IMR-90 (cell line): Measurements from ENCODE around the gene C1GALT1. TPM values are rescaled to one million over a fixed set of nuclear protein-coding genes. Genes with fewer than 3 reads are reported as not detected.

Experiments
- ATAC-seq: fragments of 200-7000 bp; cut with Tn5 transposase; 2 replicates; pipeline ENCODE4 v1.9.1; 2020; ENCODE audit warnings: low read depth, mild to moderate bottlenecking, moderate library complexity
- BruUV-seq: library from RNA; stranded (reverse); fragments of 400-500 nt; replicated peaks from 2 replicates; lab custom pipeline; 2021; lab: Mats Ljungman, UMichigan
- CTCF ChIA-PET: fragments of 300-600 bp; formaldehyde crosslinking; extraction: SDS; loops from one replicate; lab custom pipeline; 2021; ENCODE audit warnings: antibody characterized with exemption; lab: Yijun Ruan, JAX
- POLR2A ChIA-PET: fragments of 300-600 bp; sonication (Branson Sonifier 250); formaldehyde crosslinking; loops from one replicate; lab custom pipeline; 2022; ENCODE audit warnings: antibody characterized with exemption; ENCODE audit not compliant: unreplicated experiment; lab: Charles Lee
- DNase-seq: peaks from one replicate; pipeline ENCODE4 v3.0.0; 2013
- H2AFZ ChIP-seq: replicated peaks from 2 replicates; pipeline ENCODE3; 2013; ENCODE audit warnings: low read length, mild to moderate bottlenecking; ENCODE audit not compliant: poor library complexity
- H2AK5ac ChIP-seq: 2 replicates; pipeline ENCODE4 v1.6.1; 2013; ENCODE audit warnings: low read depth, low read length, inconsistent platforms
- H2AK9ac ChIP-seq: replicated peaks from 2 replicates; pipeline ENCODE3; 2013; ENCODE audit warnings: mild to moderate bottlenecking, low read depth, low read length, moderate library complexity; ENCODE audit not compliant: poor library complexity
- H2BK120ac ChIP-seq: 2 replicates; pipeline ENCODE4 v1.6.1; 2013; ENCODE audit warnings: low read depth, low read length, inconsistent platforms
- H2BK15ac ChIP-seq: 3 replicates; pipeline ENCODE4 v1.6.1; 2013; ENCODE audit warnings: low read depth, low read length, inconsistent platforms
- H2BK20ac ChIP-seq: 2 replicates; pipeline ENCODE4 v1.6.1; 2013; ENCODE audit warnings: low read depth, mild to moderate bottlenecking, inconsistent platforms, low read length, moderate library complexity
- H2BK5ac ChIP-seq: 2 replicates; pipeline ENCODE4 v1.6.1; 2013; ENCODE audit warnings: mild to moderate bottlenecking, low read depth, low read length, inconsistent platforms; ENCODE audit not compliant: poor library complexity, severe bottlenecking
- H3K14ac ChIP-seq: replicated peaks from 2 replicates; pipeline ENCODE4 v1.6.1; 2013; ENCODE audit warnings: low read depth, low read length, inconsistent platforms
- H3K18ac ChIP-seq: 2 replicates; pipeline ENCODE4 v1.6.1; 2013; ENCODE audit warnings: low read depth, low read length, control low read depth
- H3K23ac ChIP-seq: 2 replicates; pipeline ENCODE4 v1.6.1; 2013; ENCODE audit warnings: low read depth, low read length, inconsistent platforms
- H3K27ac ChIP-seq: 2 replicates; pipeline ENCODE4 v1.5.1; 2013; ENCODE audit warnings: mild to moderate bottlenecking, control low read depth, low read length; ENCODE audit not compliant: insufficient read depth
- H3K27me3 ChIP-seq: 2 replicates; pipeline ENCODE4 v1.6.1; 2013; ENCODE audit warnings: low read length; ENCODE audit not compliant: control insufficient read depth, insufficient read depth
- H3K36me3 ChIP-seq: 2 replicates; pipeline ENCODE4 v1.6.1; 2013; ENCODE audit warnings: low read length, mixed read lengths; ENCODE audit not compliant: control insufficient read depth, insufficient read depth
- H3K4ac ChIP-seq: 2 replicates; pipeline ENCODE4 v1.6.1; 2013; ENCODE audit warnings: low read depth, low read length, inconsistent platforms
- H3K4me1 ChIP-seq: 2 replicates; pipeline ENCODE4 v1.6.1; 2013; ENCODE audit warnings: low read length, mixed read lengths; ENCODE audit not compliant: control insufficient read depth, insufficient read depth
- H3K4me2 ChIP-seq: 2 replicates; pipeline ENCODE4 v1.6.1; 2013; ENCODE audit warnings: low read depth, mild to moderate bottlenecking, control low read depth, low read length, moderate library complexity
- H3K4me3 ChIP-seq: 2 replicates; pipeline ENCODE4 v1.5.1; 2013; ENCODE audit warnings: low read depth, mild to moderate bottlenecking, control low read depth, low read length, moderate library complexity; ENCODE audit not compliant: insufficient read depth
- H3K56ac ChIP-seq: 2 replicates; pipeline ENCODE4 v1.6.1; 2013; ENCODE audit warnings: low read length, inconsistent platforms; ENCODE audit not compliant: insufficient read depth; ENCODE audit errors: extremely low read depth
- H3K79me1 ChIP-seq, 2 experiments: 2 replicates each; pipeline ENCODE4 v1.6.1; 2013; ENCODE audit warnings: low read length in 2 of 2, inconsistent platforms in 1 of 2, low read depth in 1 of 2
- H3K9ac ChIP-seq: 2 replicates; pipeline ENCODE4 v1.6.1; 2013; ENCODE audit warnings: low read depth, low read length, control low read depth
- H3K9me1 ChIP-seq: 2 replicates; pipeline ENCODE4 v1.6.1; 2013; ENCODE audit warnings: low read length, inconsistent platforms; ENCODE audit not compliant: insufficient read depth
- H3K9me3 ChIP-seq: 2 replicates; pipeline ENCODE4 v1.6.1; 2013; ENCODE audit warnings: low read length; ENCODE audit not compliant: control insufficient read depth, insufficient read depth
- H4K20me1 ChIP-seq: 2 replicates; pipeline ENCODE4 v1.6.1; 2013; ENCODE audit warnings: low read length, inconsistent platforms; ENCODE audit not compliant: insufficient read depth
- H4K5ac ChIP-seq: 2 replicates; pipeline ENCODE4 v1.6.1; 2013; ENCODE audit warnings: mild to moderate bottlenecking, low read depth, low read length, control low read depth
- H4K8ac ChIP-seq, 2 experiments: 2 replicates each; pipeline ENCODE4 v1.6.1; 2013; ENCODE audit warnings: low read depth in 2 of 2, low read length in 2 of 2, control low read depth in 1 of 2, inconsistent platforms in 1 of 2
- H4K91ac ChIP-seq: 2 replicates; pipeline ENCODE4 v1.6.1; 2013; ENCODE audit warnings: low read depth, low read length, inconsistent platforms; ENCODE audit not compliant: insufficient read depth
- ELK1 ChIP-seq: fragments of 150-350 bp; IDR thresholded peaks from 2 replicates; pipeline ENCODE4 v1.6.1; 2016; ENCODE audit warnings: low read depth, mild to moderate bottlenecking, low read length, moderate library complexity, borderline replicate concordance
- MAFK ChIP-seq: IDR thresholded peaks from 2 replicates; pipeline ENCODE4 v1.6.1; 2012; ENCODE audit warnings: low read depth, low read length, improper control_type of control experiment
- POLR2A ChIP-seq: IDR thresholded peaks from 2 replicates; pipeline ENCODE4 v1.6.1; 2012; ENCODE audit warnings: mild to moderate bottlenecking, low read depth, low read length
- RAD21 ChIP-seq: IDR thresholded peaks from 2 replicates; pipeline ENCODE4 v1.6.1; 2012; ENCODE audit warnings: low read length, improper control_type of control experiment
- RFX5 ChIP-seq: IDR thresholded peaks from 2 replicates; pipeline ENCODE4 v1.8.0; 2012; ENCODE audit warnings: low read depth, mild to moderate bottlenecking, low read length, moderate library complexity
- USF2 ChIP-seq: fragments of 150-350 bp; IDR thresholded peaks from 2 replicates; pipeline ENCODE4 v1.6.1; 2017; ENCODE audit warnings: mild to moderate bottlenecking, antibody characterized with exemption, low read length, low read depth
- WGBS, 2 experiments: methylation state at CpG; one replicate each; pipeline versions ENCODE4 v1.1.5 to v1.1.7; 2013; ENCODE audit warnings: missing lambda C conversion rate in 2 of 2; ENCODE audit not compliant: insufficient read length in 1 of 2; ENCODE audit errors: extremely low coverage in 2 of 2; 5-methylcytosine and 5-hydroxymethylcytosine counted together
- dilution Hi-C: fragments of 300-500 bp; cut with HindIII; formaldehyde crosslinking; loops from one replicate; pipeline ENCODE4 v1.14.3; 2018; ENCODE audit warnings: low sequenced_read_pairs; ENCODE audit not compliant: unreplicated experiment
- in situ Hi-C: fragments of 300-500 bp; cut with MboI; formaldehyde crosslinking; loops from 3 replicates; pipeline ENCODE4 v1.14.3; 2019; ENCODE audit warnings: low sequenced_read_pairs, inconsistent platforms, mixed read lengths
- intact Hi-C: fragments of 100-400 bp; cut with micrococcal nuclease; formaldehyde crosslinking; loops from 2 replicates; pipeline ENCODE4 v1.10.0; 2022
- polyA plus RNA-seq, 3 experiments: library from polyadenylated mRNA; depleted of rRNA; stranded (reverse); fragments of >200 nt; gene quantifications; 2 replicates each; pipeline ENCODE4 v1.2.3, GENCODE V29; 2012; ENCODE audit warnings: low replicate concordance in 1 of 3
- total RNA-seq: library from RNA; depleted of rRNA; stranded (reverse); fragments of >200 nt; gene quantifications from 2 replicates; pipeline ENCODE4 v1.2.3, GENCODE V29; 2012
- TF ChIP-seq, protein P1 (sequence below): conservative IDR thresholded peaks from 2 replicates; pipeline ENCODE4 v1.5.1; 2012; ENCODE audit warnings: mild to moderate bottlenecking, low read depth, low read length, improper control_type of control experiment

C1GALT1 gene
- total and polyA plus RNA-seq, 2 of the 4 experiments (the other 2 are of a cell fraction), result 11.6 to 12.2 TPM

GRCh38 chr7:7201578-7202374 lies 19.4 kb downstream of the C1GALT1 start:
- no peaks in the 10 kb centered on the region; a peak in 2 of 4 replicates for H3K79me1 ChIP-seq
- H3K4ac ChIP-seq, result no peak overlapping the region
- H3K9me3 ChIP-seq, result no peaks in the 10 kb centered on the region; the same call in 1 of the 2 replicates
- no peak overlapping the region for H2BK120ac ChIP-seq
- H3K36me3 ChIP-seq, result no peaks in the 10 kb centered on the region
- H3K9ac ChIP-seq, result no peak overlapping the region
- no TSS peak for BruUV-seq
- no peaks in the 10 kb centered on the region for H3K4me1 ChIP-seq
- H4K91ac ChIP-seq, result no peak overlapping the region
- in situ Hi-C loops, result no loop called here
- no peaks in the 10 kb centered on the region for H4K20me1 ChIP-seq
- dilution Hi-C loops, result no loop called here
- intact Hi-C loops, result no loop called here
- H3K9me1 ChIP-seq, result no peaks in the 10 kb centered on the region
- H2BK5ac ChIP-seq, result no peak overlapping the region
- no peak overlapping the region for H2AK5ac ChIP-seq
- H3K4me2 ChIP-seq, result no peak overlapping the region
- no peaks in the 10 kb centered on the region for H3K27me3 ChIP-seq
- POLR2A ChIA-PET, result no interaction called here
- no peak overlapping the region for H3K14ac ChIP-seq
- H3K27ac ChIP-seq, result no peak overlapping the region
- whole genome bisulfite sequencing, 2 experiments, result 92% methylated on average over 2 of the region's 15 CpGs; no CpG with 5 or more reads in 1 of the 2 experiments
- ATAC-seq (no peak), DNase-seq (no peak)
- no peak overlapping the region for H2BK20ac ChIP-seq
- H4K5ac ChIP-seq, result no peak overlapping the region
- TF ChIP-seq RFX5 (no peak), RAD21 (no peak), MAFK (no peak), POLR2A (no peak), ELK1 (no peak), USF2 (no peak)
- TF ChIP-seq, protein P1, sequence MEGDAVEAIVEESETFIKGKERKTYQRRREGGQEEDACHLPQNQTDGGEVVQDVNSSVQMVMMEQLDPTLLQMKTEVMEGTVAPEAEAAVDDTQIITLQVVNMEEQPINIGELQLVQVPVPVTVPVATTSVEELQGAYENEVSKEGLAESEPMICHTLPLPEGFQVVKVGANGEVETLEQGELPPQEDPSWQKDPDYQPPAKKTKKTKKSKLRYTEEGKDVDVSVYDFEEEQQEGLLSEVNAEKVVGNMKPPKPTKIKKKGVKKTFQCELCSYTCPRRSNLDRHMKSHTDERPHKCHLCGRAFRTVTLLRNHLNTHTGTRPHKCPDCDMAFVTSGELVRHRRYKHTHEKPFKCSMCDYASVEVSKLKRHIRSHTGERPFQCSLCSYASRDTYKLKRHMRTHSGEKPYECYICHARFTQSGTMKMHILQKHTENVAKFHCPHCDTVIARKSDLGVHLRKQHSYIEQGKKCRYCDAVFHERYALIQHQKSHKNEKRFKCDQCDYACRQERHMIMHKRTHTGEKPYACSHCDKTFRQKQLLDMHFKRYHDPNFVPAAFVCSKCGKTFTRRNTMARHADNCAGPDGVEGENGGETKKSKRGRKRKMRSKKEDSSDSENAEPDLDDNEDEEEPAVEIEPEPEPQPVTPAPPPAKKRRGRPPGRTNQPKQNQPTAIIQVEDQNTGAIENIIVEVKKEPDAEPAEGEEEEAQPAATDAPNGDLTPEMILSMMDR, result no peak
- no peak overlapping the region for H3K18ac ChIP-seq
- no peak overlapping the region for H3K56ac ChIP-seq
- CTCF ChIA-PET, result no interaction called here
- H3K23ac ChIP-seq, result no peak overlapping the region
- H4K8ac ChIP-seq, result no peak overlapping the region
- H2AK9ac ChIP-seq, result no peak overlapping the region
- no peak overlapping the region for H2BK15ac ChIP-seq
- H3K4me3 ChIP-seq, result no peak overlapping the region
- no peak overlapping the region for H2AFZ ChIP-seq
